ENCODE data around the gene USP2. TPM values are rescaled to one million over a fixed set of nuclear protein-coding genes. Genes with fewer than 3 reads are reported as not detected.

The USP2 gene
- total and polyA plus RNA-seq, 2 donors (not counting 1 experiment from before 2014, with no cell fraction given), result 0.66 to 2.3 TPM

GRCh38 chr11:119338318-119338890, 43.1 kb downstream of the USP2 start:
- H3K27ac ChIP-seq (ENCODE audit: insufficient read depth, low read length), result peak overlapping the region; percentile 76
- peaks cover 18% of the 10 kb centered on the region for H3K79me2 ChIP-seq (ENCODE audit: control insufficient read depth, insufficient read depth, low read length)
- H3K4me2 ChIP-seq (ENCODE audit: extremely low read depth, insufficient read depth, low read length), result peak overlapping the region; percentile 93
- no peak overlapping the region for H3K9ac ChIP-seq (ENCODE audit: insufficient read depth, low read length)
- H3K27me3 ChIP-seq (ENCODE audit: control insufficient read depth, insufficient read depth, low read length), result peaks cover 2% of the 10 kb centered on the region
- no peaks in the 10 kb centered on the region for H4K20me1 ChIP-seq (ENCODE audit: control insufficient read depth, extremely low read depth, insufficient read depth, low read length)
- no peaks in the 10 kb centered on the region for H3K9me3 ChIP-seq (ENCODE audit: control insufficient read depth, insufficient read depth, low read depth, low read length)
- H2AFZ ChIP-seq (ENCODE audit: low read length), result no peak overlapping the region
- H3K36me3 ChIP-seq (ENCODE audit: control insufficient read depth, insufficient read depth, low read length), result peaks cover 4% of the 10 kb centered on the region
- peaks cover 31% of the 10 kb centered on the region for H3K4me1 ChIP-seq (ENCODE audit: control insufficient read depth, extremely low read depth, insufficient read depth, low read length)
- no peak for TF ChIP-seq EZH2 (IDR thresholded peaks at IDR 0.05; ENCODE audit: low read length, missing control alignments)
- TF ChIP-seq, protein P1, sequence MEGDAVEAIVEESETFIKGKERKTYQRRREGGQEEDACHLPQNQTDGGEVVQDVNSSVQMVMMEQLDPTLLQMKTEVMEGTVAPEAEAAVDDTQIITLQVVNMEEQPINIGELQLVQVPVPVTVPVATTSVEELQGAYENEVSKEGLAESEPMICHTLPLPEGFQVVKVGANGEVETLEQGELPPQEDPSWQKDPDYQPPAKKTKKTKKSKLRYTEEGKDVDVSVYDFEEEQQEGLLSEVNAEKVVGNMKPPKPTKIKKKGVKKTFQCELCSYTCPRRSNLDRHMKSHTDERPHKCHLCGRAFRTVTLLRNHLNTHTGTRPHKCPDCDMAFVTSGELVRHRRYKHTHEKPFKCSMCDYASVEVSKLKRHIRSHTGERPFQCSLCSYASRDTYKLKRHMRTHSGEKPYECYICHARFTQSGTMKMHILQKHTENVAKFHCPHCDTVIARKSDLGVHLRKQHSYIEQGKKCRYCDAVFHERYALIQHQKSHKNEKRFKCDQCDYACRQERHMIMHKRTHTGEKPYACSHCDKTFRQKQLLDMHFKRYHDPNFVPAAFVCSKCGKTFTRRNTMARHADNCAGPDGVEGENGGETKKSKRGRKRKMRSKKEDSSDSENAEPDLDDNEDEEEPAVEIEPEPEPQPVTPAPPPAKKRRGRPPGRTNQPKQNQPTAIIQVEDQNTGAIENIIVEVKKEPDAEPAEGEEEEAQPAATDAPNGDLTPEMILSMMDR (conservative IDR thresholded peaks at IDR 0.05 in 1 of 2, IDR thresholded peaks at IDR 0.05 in 1 of 2; ENCODE audit: low read depth in 1 of 2, low read length in 2 of 2), result peak; percentile 83 to 85
- peak in 1 of 2 donors; percentile 72 for DNase-seq (ENCODE audit: low read depth in 2 of 2)
- H3K4me3 ChIP-seq (replicated peaks in 1 of 4; ENCODE audit: control extremely low read depth in 1 of 4, insufficient read depth in 1 of 4, low read depth in 3 of 4, low read length in 4 of 4), result peak overlapping the region in 3 of 4 experiments; percentile 1 to 70 (median 23)

DNA sequence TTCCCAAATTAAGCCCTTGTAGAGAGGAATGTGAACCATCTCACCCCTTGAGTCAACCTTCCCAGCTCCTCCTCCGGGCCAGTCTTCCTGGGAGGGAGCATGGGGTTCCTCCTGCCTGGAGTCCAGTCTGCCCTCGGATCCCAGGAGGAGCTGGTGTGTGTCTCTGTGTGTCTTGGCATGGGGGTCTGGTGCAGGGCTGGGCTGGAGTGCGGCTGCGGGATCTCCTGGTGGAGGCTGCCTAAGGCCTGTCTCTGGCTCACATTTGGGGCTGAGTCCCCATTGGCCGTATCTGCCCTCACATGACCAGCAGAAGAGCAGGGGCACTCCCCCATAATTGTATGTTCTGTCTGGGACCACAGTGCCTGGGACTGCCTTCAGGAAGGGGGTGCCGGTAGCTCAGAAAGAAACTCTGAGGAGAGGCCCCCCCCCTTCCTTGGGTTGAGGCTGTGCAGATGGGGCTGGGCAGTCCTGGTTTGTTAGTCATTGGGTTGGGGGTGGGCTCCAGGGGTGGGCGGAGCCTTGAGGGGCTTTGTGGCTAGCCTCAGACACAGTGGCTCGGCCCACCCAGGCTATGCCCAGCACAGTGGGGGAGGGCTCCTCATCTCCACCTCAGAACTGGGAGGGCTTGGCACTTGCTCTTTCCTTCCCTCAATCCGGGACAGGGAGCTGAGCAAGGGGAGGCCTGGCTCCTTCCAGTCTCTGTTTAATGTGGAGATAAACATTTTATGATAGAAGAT, 43.7 kb downstream of the USP2 start:
- peak overlapping the region; percentile 19 for H2AFZ ChIP-seq (ENCODE audit: low read length)
- H3K4me1 ChIP-seq (ENCODE audit: control insufficient read depth, extremely low read depth, insufficient read depth, low read length), result peaks cover 31% of the 10 kb centered on the region
- DNase-seq (ENCODE audit: low read depth in 2 of 2), result peak; percentile 82 to 83

More for the DNA sequence above, 43.7 kb downstream of the USP2 start:
- Histone ChIP-seq H3K9ac (ENCODE audit: insufficient read depth, low read length) (no peak overlapping the region), H3K4me3 (replicated peaks in 1 of 4; ENCODE audit: control extremely low read depth in 1 of 4, insufficient read depth in 1 of 4, low read depth in 3 of 4, low read length in 4 of 4) (peak overlapping the region in 2 of 4 experiments; percentile 23 to 70), H3K79me2 (ENCODE audit: control insufficient read depth, insufficient read depth, low read length) (peaks cover 18% of the 10 kb centered on the region), H3K36me3 (ENCODE audit: control insufficient read depth, insufficient read depth, low read length) (peaks cover 4% of the 10 kb centered on the region), H4K20me1 (ENCODE audit: control insufficient read depth, extremely low read depth, insufficient read depth, low read length) (no peaks in the 10 kb centered on the region), H3K9me3 (ENCODE audit: control insufficient read depth, insufficient read depth, low read depth, low read length) (no peaks in the 10 kb centered on the region), H3K27ac (ENCODE audit: insufficient read depth, low read length) (peak overlapping the region; percentile 76), H3K4me2 (ENCODE audit: extremely low read depth, insufficient read depth, low read length) (peak overlapping the region; percentile 70), H3K27me3 (ENCODE audit: control insufficient read depth, insufficient read depth, low read length) (peaks cover 2% of the 10 kb centered on the region)
- TF ChIP-seq EZH2 (IDR thresholded peaks at IDR 0.05; ENCODE audit: low read length, missing control alignments), result no peak
- TF ChIP-seq, protein P1 (conservative IDR thresholded peaks at IDR 0.05 in 1 of 2, IDR thresholded peaks at IDR 0.05 in 1 of 2; ENCODE audit: low read depth in 1 of 2, low read length in 2 of 2), result no peak
